Skeletal muscle tissue (tissue), 4 donors: ENCODE data around the gene PTPRN2. TPM values are rescaled to one million over a fixed set of nuclear protein-coding genes. Genes with fewer than 3 reads are reported as not detected.

Experiments
- H3K27ac ChIP-seq: one replicate; pipeline ENCODE4 v1.7.0; 2013; ENCODE audit warnings: mild to moderate bottlenecking, low read depth, low read length, inconsistent platforms
- H3K27me3 ChIP-seq, 3 donors: one replicate each; pipeline ENCODE4 v1.7.0; 2013; ENCODE audit warnings: low read length in 3 of 3; ENCODE audit not compliant: control insufficient read depth in 3 of 3, insufficient read depth in 3 of 3
- H3K36me3 ChIP-seq, 3 donors: one replicate each; pipeline ENCODE4 v1.7.0; 2013; ENCODE audit warnings: low read length in 3 of 3; ENCODE audit not compliant: control insufficient read depth in 3 of 3, insufficient read depth in 3 of 3
- H3K4me1 ChIP-seq, 3 donors: one replicate each; pipeline ENCODE4 v1.7.0; 2013; ENCODE audit warnings: low read length in 3 of 3, mild to moderate bottlenecking in 3 of 3; ENCODE audit not compliant: control insufficient read depth in 3 of 3, insufficient read depth in 3 of 3
- H3K4me3 ChIP-seq, 3 donors: one replicate each; pipeline ENCODE4 v1.7.0; 2013; ENCODE audit warnings: low read length in 3 of 3
- H3K9ac ChIP-seq, 3 donors: one replicate each; pipeline ENCODE4 v1.7.0; 2013; ENCODE audit warnings: low read length in 3 of 3, mild to moderate bottlenecking in 3 of 3, moderate library complexity in 2 of 3, low read depth in 1 of 3
- H3K9me3 ChIP-seq, 3 donors: one replicate each; pipeline ENCODE4 v1.7.0; 2013; ENCODE audit warnings: low read length in 3 of 3; ENCODE audit not compliant: control insufficient read depth in 3 of 3
- total RNA-seq: library from RNA; depleted of rRNA; stranded (reverse); fragments of >200 nt; gene quantifications from one replicate; pipeline ENCODE4 v1.2.3, GENCODE V29; 2014
- donor health status: Osteomylitis.

The PTPRN2 gene
- total RNA-seq, 1 donor from 2014 or later, result 1.6 TPM

GRCh38 chr7:158070222-158070920 is 517.3 kb downstream of the PTPRN2 start:
- peaks cover 0 to 6% (median 5%) of the 10 kb centered on the region in 3 donors for H3K27me3 ChIP-seq
- H3K4me3 ChIP-seq, result no peak overlapping the region
- H3K36me3 ChIP-seq, result no peaks in the 10 kb centered on the region
- peaks cover 0 to 2% (median 0%) of the 10 kb centered on the region in 3 donors for H3K9me3 ChIP-seq
- H3K4me1 ChIP-seq, result no peaks in the 10 kb centered on the region
- no peak overlapping the region for H3K9ac ChIP-seq
- H3K27ac ChIP-seq, result no peak overlapping the region

- Histone ChIP-seq H3K36me3 (no peaks in the 10 kb centered on the region), H3K27ac (no peak overlapping the region)
Observed at GRCh38 chr7:158068853-158069252, 518.8 kb downstream of the PTPRN2 start.

GRCh38 chr7:158067931-158068482 is 519.6 kb downstream of the PTPRN2 start:
- H3K4me1 ChIP-seq, result no peaks in the 10 kb centered on the region
- peaks cover 0 to 15% (median 10%) of the 10 kb centered on the region in 3 donors for H3K27me3 ChIP-seq
- H3K4me3 ChIP-seq, result no peak overlapping the region
- H3K36me3 ChIP-seq, result no peaks in the 10 kb centered on the region
- H3K27ac ChIP-seq, result no peak overlapping the region
- H3K9ac ChIP-seq, result no peak overlapping the region
- H3K9me3 ChIP-seq, result peaks cover 0 to 2% (median 0%) of the 10 kb centered on the region in 3 donors

More at GRCh38 chr7:158068853-158069252, 518.8 kb downstream of the PTPRN2 start:
- peaks cover 0 to 2% (median 0%) of the 10 kb centered on the region in 3 donors for H3K9me3 ChIP-seq
- H3K9ac ChIP-seq, result no peak overlapping the region
- H3K4me1 ChIP-seq, result no peaks in the 10 kb centered on the region
- peaks cover 0 to 15% (median 10%) of the 10 kb centered on the region in 3 donors for H3K27me3 ChIP-seq
- H3K4me3 ChIP-seq, result no peak overlapping the region

GRCh38 chr7:158067219-158067930 is 520.2 kb downstream of the PTPRN2 start:
- H3K36me3 ChIP-seq, result no peaks in the 10 kb centered on the region
- peaks cover 0 to 15% (median 10%) of the 10 kb centered on the region in 3 donors for H3K27me3 ChIP-seq
- no peak overlapping the region for H3K4me3 ChIP-seq
- peaks cover 0 to 2% (median 0%) of the 10 kb centered on the region in 3 donors for H3K9me3 ChIP-seq
- no peak overlapping the region for H3K9ac ChIP-seq
- H3K4me1 ChIP-seq, result no peaks in the 10 kb centered on the region
- H3K27ac ChIP-seq, result no peak overlapping the region

- Histone ChIP-seq H3K4me1 (no peaks in the 10 kb centered on the region), H3K9me3 (no peaks in the 10 kb centered on the region), H3K36me3 (no peaks in the 10 kb centered on the region), H3K4me3 (no peak overlapping the region), H3K27ac (no peak overlapping the region), H3K9ac (no peak overlapping the region), H3K27me3 (peaks cover 0 to 18% (median 10%) of the 10 kb centered on the region in 3 donors)
Observed at GRCh38 chr7:158066085-158066484, 521.5 kb downstream of the PTPRN2 start.

GRCh38 chr7:158065340-158065739 is 522.3 kb downstream of the PTPRN2 start:
- Histone ChIP-seq H3K36me3 (no peaks in the 10 kb centered on the region), H3K9me3 (peaks cover 0 to 2% (median 0%) of the 10 kb centered on the region in 3 donors), H3K4me1 (no peaks in the 10 kb centered on the region), H3K27me3 (peaks cover 0 to 18% (median 10%) of the 10 kb centered on the region in 3 donors), H3K27ac (no peak overlapping the region), H3K4me3 (no peak overlapping the region), H3K9ac (no peak overlapping the region)

GRCh38 chr7:158064631-158065030 is 523.0 kb downstream of the PTPRN2 start:
- no peak overlapping the region for H3K4me3 ChIP-seq
- no peak overlapping the region for H3K9ac ChIP-seq
- no peaks in the 10 kb centered on the region for H3K36me3 ChIP-seq
- H3K9me3 ChIP-seq, result peaks cover 0 to 3% (median 0%) of the 10 kb centered on the region in 3 donors
- H3K27me3 ChIP-seq, result peaks cover 0 to 18% (median 10%) of the 10 kb centered on the region in 3 donors
- H3K4me1 ChIP-seq, result no peaks in the 10 kb centered on the region
- H3K27ac ChIP-seq, result no peak overlapping the region

GRCh38 chr7:158063850-158064610 is 523.6 kb downstream of the PTPRN2 start:
- H3K36me3 ChIP-seq, result no peaks in the 10 kb centered on the region
- H3K4me3 ChIP-seq, result no peak overlapping the region
- H3K27me3 ChIP-seq, result peaks cover 0 to 18% (median 10%) of the 10 kb centered on the region in 3 donors
- H3K27ac ChIP-seq, result no peak overlapping the region
- H3K9ac ChIP-seq, result no peak overlapping the region
- peaks cover 0 to 3% (median 0%) of the 10 kb centered on the region in 3 donors for H3K9me3 ChIP-seq
- no peaks in the 10 kb centered on the region for H3K4me1 ChIP-seq

GRCh38 chr7:158062661-158063060 is 525.0 kb downstream of the PTPRN2 start:
- Histone ChIP-seq H3K36me3 (no peaks in the 10 kb centered on the region), H3K27me3 (peaks cover 0 to 13% (median 10%) of the 10 kb centered on the region in 3 donors), H3K4me1 (no peaks in the 10 kb centered on the region), H3K4me3 (no peak overlapping the region), H3K27ac (no peak overlapping the region), H3K9ac (no peak overlapping the region), H3K9me3 (peaks cover 0 to 5% (median 0%) of the 10 kb centered on the region in 3 donors)
